HL-60 (cell line): ENCODE results near the gene GABRD.

ENCODE experiments used
- DNase-seq, 2 experiments: peaks; one replicate each; pipeline ENCODE4 v3.0.0-alpha.2; 2010 to 2020; ENCODE audit warnings: low read depth in 1 of 2, low spot score in 1 of 2
- H3K27ac ChIP-seq: fragments of 250-450 bp; sonication (Bioruptor Pico); replicated peaks from 2 replicates; pipeline ENCODE4 v1.5.1; 2020; ENCODE audit warnings: mild to moderate bottlenecking, moderate library complexity
- H3K27me3 ChIP-seq: fragments of 250-450 bp; sonication (Bioruptor Pico); 2 replicates; pipeline ENCODE4 v1.5.1; 2021; ENCODE audit warnings: mild to moderate bottlenecking, moderate library complexity; ENCODE audit not compliant: insufficient read depth, poor library complexity, severe bottlenecking
- H3K4me3 ChIP-seq: replicated peaks from 2 replicates; pipeline ENCODE4 v1.5.1; 2011; ENCODE audit warnings: mild to moderate bottlenecking, control low read depth, low read length; ENCODE audit not compliant: insufficient read depth
- CTCF ChIP-seq: IDR thresholded peaks from one replicate; pipeline ENCODE4 v1.5.1; 2011; ENCODE audit warnings: low read length, control low read depth, inconsistent platforms; ENCODE audit not compliant: insufficient read depth
- GABPA ChIP-seq: IDR thresholded peaks from 2 replicates; pipeline ENCODE4 v1.6.1; 2012; ENCODE audit warnings: low read depth
- POLR2AphosphoS5 ChIP-seq: IDR thresholded peaks from 2 replicates; pipeline ENCODE4 v1.6.1; 2012; ENCODE audit warnings: low read depth
- REST ChIP-seq: IDR thresholded peaks from 2 replicates; pipeline ENCODE4 v1.6.1; 2012; ENCODE audit warnings: low read depth; ENCODE audit not compliant: insufficient replicate concordance
- SPI1 ChIP-seq: IDR thresholded peaks from 2 replicates; pipeline ENCODE4 v1.6.1; 2012; ENCODE audit warnings: low read depth, mild to moderate bottlenecking, borderline replicate concordance
- long read RNA-seq: library from polyadenylated mRNA; unstranded; transcript quantifications from one replicate; pipeline ENCODE4 v2.0.0, GENCODE V29; 2020

The GABRD gene
- long read RNA-seq = 0 reads

GRCh38 chr1:2019172-2019543 lies at the start of gene GABRD:
GABRD (plus strand) TSS chr1:2019345; CDS start chr1:2019424, 79 bp downstream.
- peaks cover 58% of the 10 kb centered on the region for H3K27me3 ChIP-seq
- TF ChIP-seq GABPA (no peak), SPI1 (no peak), REST (no peak), POLR2AphosphoS5 (no peak), CTCF (no peak)
- H3K4me3 ChIP-seq = no peak within 1 kb of the TSS
- DNase-seq = no peak
- no peak within 1 kb of the TSS for H3K27ac ChIP-seq

GRCh38 chr1:1969505-1969900 lies 49.6 kb upstream of the GABRD start:
- no peak for TF ChIP-seq POLR2AphosphoS5
- TF ChIP-seq CTCF = no peak
- no peak for TF ChIP-seq GABPA
- no peak for TF ChIP-seq REST
- no peak for TF ChIP-seq SPI1
- peaks cover 10% of the 10 kb centered on the region for H3K27me3 ChIP-seq
- no peak overlapping the region for H3K4me3 ChIP-seq
- H3K27ac ChIP-seq = no peak overlapping the region
- DNase-seq = no peak

- H3K27me3 ChIP-seq = peaks cover 9% of the 10 kb centered on the region
- no peak overlapping the region for H3K4me3 ChIP-seq
- no peak overlapping the region for H3K27ac ChIP-seq
- no peak for DNase-seq
- no peak for TF ChIP-seq CTCF
- no peak for TF ChIP-seq REST
- TF ChIP-seq SPI1 = no peak
- no peak for TF ChIP-seq POLR2AphosphoS5
- TF ChIP-seq GABPA = no peak
Observed at GRCh38 chr1:1969953-1970716, 49.0 kb upstream of the GABRD start.
